GM21576 (cell line): Measurements from ENCODE around the gene PLCL1.

Experiments used
- ATAC-seq: cut with Tn5 transposase; IDR thresholded peaks from one replicate; pipeline ENCODE4 v1.9.1; 2021; ENCODE audit warnings: mild to moderate bottlenecking, moderate library complexity; ENCODE audit not compliant: unreplicated experiment

The PLCL1 gene

DNA sequence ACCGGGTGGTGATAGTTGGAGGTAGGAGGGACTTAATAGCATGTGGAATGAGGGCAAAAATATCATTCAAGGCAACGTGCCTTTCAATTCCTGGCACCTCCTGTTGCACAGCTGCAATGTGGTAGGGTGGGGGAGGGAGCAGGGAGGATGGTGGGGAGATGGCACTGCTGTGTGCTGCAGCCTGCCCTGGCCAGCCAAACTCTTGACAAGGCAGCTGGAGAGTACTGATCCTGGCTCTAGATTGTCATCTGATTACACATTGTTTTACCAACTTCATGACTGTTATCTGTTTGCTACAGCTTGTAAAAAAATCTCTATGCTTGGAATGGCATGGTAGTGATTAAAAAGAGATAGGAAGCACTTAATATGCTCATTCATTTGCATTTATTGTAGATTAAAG is 47.7 kb downstream of the PLCL1 start:
- ATAC-seq: no peak

DNA sequence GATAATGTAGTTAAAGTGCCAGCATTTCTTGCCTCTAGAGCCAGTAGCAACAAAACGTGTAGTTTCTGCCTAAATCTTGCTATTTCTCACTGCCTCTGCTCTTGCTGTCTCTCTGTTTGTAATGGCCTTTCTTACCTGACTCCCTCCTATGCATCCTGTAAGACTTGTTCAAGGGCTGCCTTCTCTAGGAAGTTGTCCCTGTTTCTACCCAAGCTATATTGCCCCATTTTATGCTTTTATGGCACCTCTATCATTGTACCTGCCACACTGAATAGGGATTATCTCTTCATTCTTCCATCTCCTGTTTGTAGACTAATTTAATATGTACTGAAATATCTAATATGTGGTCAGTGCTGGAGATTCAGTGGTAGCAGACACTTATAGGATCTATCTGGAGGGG is 49.2 kb downstream of the PLCL1 start:
- no peak for ATAC-seq

DNA sequence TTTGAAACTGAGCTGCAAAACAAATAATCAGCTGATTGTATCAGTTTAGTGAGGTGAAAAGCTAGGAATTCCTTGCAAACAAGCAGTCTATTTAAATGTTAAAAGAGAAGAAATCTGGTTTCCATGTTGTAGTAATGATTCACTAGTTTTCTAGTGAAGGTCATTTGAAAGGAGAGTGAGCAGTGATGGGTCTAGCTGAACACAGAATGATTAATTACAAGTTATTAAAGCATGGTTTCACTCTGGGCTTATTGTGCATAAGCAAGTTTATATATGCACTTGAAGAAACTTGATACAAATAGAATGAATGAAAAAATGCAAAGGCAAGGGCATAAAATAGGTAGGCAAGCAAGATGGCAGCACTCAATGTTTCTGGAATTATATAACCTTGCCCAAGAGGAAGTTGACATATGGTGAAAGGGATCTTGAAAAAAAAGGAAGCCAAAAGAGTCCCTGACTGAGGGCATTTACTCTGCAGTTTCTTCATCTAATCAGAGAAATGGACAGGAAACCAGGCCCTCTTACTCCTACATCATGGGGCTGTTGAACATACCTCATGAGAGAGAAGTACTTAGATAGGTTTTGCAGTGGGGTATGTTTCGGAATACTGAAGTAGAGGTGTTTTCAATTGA is 53.2 kb downstream of the PLCL1 start:
- no peak for ATAC-seq

DNA sequence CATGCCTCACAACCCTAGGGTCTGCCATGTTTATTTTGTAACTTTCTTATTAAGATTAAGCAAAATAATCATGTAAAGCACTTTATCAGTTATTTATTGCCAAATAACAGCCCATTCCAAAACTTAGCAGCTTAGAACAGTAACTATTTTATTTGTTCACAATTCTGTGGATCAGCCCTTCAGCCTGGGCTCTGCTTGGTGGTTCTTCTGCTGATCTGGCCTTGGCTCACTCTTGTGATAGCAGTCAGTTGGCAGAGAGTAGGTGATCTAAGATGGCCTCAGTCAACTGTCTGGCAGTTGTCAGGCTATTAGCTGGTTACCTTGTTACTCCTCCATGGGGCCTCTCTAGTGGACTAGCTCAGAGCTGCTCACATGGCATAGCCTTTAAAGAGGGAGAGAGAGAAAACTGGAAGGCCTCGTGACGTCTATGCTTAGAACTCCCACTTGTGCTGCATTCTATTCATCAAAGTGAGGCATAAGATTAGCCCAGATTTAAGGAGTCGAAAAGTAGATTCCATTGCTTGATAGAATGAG is 54.3 kb downstream of the PLCL1 start:
- ATAC-seq: no peak

DNA sequence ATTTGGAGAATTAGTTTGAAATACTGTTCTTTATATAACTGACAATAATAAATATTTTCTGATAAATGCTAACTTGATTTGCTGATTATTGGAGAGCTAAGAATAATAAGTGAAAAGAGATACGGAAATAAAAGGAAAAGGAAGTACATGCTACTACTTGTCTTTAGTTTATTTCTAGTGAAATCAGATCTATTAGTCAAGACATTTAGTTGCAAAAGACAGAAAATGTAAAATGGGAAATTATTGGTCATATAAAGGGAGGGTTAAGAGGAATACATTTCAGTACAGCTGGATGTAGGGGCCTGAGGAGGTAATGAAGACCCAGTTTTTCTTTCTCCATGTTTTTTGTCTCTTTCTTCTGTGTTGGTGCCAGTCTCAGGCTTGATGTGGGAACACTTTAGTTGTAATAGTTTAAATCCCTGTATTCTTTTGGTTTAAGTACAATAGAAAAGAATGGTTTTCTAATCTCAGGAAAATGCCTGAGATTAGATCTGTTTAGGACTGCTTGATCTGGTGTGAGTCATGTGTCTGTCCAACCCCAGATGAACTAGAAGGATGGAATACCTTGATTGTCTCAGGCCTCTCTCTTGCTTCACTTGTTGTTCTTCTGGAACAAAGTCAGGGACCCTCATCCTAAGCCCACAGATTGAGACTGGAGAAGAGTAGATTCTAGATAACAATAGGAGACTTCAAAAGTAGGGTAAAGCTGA is 58.0 kb downstream of the PLCL1 start:
- no peak for ATAC-seq

DNA sequence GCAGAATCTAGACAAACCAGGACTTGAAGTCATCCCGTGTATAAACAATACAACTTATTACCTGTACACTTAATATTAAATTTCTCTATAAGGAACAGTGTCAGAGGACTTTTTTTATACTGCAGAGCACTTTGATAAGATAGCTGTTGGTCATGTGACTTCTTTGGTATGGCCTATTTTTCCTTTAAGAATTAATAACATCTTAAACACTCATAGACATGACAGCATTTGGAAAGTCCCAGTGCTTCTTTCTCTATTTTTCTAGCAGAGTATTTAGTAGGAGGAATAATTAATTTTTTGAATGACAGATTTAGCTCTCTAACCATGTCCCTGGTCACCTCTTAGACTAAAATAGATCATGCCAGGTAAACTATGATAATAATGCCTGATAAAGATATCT is 59.4 kb downstream of the PLCL1 start:
- no peak for ATAC-seq

DNA sequence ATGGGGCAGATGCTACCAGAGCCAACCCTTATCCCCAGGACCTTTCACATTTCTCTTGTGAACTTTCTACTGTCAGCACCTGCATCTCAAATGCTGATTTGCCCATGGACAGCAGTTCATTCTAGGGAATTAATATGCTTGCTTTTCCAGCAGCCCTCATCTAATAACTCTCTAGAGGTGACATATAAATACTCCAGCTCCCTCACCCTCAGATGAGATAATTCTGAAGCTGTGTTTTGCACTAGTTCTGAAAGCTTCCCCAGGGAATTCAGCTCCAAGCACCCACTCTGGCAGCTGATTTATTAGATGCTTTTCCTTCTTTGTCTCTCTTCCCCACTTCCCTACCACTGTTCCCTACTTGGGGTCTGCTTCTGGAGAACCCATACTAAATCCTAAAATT is 62.1 kb downstream of the PLCL1 start:
- no peak for ATAC-seq

DNA sequence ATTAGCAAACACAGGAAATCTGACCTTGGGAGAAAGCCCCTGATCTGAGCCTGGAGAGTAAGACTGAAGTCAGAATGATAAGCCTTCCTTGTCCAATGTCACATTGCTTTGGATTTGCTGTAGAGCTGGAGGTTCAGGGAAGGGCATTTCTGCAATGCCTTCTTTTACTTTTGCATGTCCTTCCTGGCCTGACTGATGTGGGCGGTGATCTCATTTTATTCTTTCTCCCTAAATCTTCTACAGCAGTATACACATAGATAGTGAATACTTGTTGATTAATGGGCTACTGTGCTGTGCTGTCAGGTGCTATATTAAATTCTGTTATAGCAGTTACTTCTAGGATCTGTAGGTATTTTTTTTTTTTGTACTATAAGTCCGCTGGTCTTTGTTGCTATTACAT is 62.6 kb downstream of the PLCL1 start:
- no peak for ATAC-seq

DNA sequence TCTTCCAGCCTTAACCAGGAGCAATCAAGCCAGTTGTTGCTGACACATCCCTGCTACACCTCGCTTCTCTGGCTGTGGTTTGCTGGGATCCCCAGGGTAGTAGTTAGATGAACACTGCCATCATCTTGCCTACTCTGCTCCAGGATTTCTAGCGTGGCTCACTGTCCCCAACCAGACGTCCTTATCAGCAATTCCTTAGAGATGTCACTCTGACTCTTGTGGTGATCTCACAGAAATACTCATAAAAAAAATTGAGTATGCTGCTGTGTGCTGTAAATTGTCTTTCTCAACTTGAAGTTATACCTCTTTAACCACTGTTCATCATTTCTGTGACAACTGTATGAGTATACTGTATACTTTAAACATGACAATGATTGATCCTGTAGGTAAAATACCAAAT is 63.2 kb downstream of the PLCL1 start:
- no peak for ATAC-seq

DNA sequence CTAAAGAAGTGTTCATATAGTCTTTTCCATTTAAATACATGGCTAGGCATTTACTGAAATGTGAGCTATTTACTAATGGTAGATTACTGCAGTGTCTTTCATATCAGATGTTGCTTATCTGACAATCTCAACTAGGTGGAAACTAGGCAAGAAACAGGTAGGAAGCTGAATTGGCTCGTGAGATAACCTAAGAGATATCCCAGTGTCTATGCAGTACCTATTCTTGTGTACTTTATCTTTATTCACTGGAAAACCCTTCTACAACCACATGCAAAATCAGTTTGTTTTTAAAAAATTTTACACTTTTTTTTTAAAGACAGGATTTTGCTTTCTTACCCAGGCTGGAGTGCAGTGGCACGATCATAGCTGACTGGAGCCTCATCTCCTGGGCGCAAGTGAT is 63.8 kb downstream of the PLCL1 start:
- no peak for ATAC-seq

DNA sequence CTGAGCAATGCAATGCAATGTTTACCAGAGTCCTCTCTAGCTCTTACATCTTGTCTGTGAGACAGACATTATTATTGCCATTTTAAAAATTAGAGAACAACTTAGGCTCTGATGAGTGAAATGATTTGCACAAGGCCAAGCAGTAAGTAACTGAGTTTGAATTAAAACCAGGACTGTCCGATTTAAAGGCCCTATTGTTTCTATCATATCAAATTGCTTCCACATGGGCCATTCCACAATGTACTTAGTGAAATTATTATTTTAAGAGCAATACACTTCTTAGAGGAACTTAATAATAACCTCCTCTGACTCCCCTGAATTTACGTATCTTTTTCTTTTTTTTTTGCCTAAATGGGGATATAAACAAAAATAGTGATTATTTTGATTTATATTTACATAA is 64.6 kb downstream of the PLCL1 start:
- ATAC-seq: no peak

DNA sequence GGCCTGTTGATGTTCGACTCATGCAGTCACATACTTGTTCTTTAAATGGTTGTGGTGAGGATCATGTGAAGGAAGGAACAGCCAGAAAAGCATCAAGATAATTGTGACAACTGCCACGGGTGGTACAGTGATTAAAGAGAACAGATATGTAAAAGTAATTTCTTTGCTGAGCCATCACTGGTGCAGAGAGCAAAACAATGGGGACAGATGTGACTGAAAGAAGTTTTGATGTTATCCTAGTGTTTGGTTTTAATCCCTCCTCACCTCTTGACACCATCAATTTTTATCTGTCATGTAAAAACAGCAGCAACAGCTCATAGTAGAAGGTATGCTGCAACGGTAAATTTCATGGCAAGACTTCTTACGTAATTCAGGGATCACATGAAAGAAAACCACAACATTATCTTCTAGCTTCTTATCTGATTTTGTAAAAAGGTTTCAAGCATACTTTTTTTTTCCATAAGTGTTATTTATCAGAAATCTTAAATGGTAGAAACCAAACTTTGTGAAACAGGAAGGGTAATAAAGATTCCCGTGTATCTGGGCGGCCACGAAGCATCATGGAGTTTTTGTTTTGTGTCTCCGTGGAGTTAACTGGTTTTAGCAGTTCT is 65.2 kb downstream of the PLCL1 start:
- ATAC-seq: no peak

DNA sequence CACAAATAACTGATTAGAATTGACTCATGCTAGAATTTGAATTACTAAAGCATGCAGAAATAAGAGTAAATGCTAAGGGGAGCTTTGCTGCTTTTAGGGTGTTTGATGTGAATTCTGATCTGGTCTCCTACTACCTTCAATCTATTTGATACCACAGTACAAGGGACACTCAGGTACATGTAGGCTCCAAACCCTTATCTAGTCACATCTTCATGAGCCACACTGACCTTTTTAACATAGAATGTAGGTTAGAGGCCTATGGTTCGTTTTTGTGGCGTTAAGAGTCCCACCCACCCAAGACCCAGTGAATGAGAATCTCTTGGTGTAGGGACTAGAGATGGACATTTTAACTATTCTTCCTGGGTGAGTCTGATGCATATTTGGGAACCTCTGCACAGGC is 65.7 kb downstream of the PLCL1 start:
- ATAC-seq: no peak

DNA sequence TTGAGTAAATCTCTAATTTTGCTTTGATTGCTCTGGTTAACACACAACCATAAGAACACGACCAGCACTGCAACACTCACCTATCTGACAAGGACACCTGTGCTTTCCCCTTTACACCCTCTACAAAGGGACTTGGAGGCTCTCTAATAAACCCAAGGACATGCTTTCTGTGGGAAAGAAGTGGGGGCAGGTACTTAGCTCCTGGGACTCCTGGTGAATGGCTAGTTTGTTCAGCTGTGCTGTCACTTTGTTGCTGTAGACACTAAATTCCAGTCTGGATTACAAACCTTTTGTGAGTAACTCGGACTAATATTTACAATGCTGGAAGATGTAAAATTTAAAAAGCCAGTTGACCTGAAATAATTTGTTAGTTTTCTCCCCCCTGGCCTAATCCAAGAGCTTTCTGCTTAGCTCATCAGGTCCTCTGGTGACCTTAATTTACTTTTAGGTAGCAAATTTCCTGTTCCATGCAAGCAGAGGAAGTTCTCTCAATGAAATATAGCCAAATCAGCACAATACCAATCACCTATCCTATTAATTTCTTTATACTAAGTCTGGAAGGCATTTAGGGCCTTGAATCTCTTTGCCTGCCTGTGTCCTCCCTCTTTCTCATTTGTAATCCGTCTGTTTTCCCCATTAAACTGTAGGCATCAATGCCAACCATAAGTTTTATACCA is 67.5 kb downstream of the PLCL1 start:
- ATAC-seq: no peak

DNA sequence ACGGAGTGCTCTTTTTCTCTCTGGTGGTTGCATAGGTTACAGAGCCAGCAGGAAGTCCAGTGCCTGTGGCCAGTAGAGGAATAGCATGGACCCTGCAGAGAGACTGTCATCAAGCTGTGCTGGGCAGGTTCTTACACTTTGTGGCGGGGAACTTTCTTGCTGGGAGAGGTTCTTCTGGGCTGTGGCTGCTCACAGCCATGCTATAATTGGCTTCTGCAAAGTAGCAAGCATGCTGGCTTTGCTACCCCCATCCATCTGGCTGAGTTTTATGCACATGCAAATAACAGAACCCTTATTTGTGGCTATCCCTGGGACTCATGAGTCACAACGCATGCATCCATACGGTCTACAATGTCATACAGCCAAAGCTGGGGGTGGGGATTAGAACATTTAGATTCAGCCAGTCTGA is 68.9 kb downstream of the PLCL1 start:
- no peak for ATAC-seq

DNA sequence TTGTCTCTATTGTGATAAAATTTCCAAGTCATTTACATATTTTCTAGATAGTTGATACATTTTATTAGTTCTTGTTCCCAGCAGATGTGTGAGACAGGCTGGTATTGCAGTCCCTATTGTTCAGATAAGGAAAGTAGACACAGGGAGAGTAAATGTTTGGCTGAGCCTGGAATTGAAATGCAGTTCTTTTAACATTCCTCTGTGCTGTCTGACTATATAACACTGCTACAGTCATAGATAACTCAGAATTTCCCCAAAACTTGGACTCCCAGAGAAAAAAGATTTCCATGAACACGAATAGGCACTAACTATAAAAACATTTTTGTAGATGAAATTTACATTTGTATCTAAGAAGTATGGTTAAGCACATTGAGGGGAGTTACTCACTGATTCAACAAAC is 71.4 kb downstream of the PLCL1 start:
- no peak for ATAC-seq

DNA sequence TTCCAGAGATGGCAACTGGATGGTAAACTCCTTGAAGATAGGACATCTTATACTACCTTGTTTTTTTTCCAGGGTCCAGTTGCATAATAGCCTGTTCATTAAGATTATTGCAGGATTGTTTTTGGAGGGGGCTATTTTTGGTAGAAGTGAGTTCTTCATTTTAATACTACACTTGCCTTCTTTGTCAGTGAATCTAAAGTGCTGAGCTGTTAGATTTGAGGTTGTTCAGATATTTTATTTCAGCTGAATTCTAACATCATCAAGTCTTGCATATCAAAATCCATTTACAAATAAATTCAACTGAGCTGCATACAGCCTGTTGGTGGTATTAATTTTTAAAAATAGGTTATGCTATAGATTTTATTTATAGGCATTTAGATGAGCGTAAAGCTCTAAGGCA is 72.1 kb downstream of the PLCL1 start:
- no peak for ATAC-seq

DNA sequence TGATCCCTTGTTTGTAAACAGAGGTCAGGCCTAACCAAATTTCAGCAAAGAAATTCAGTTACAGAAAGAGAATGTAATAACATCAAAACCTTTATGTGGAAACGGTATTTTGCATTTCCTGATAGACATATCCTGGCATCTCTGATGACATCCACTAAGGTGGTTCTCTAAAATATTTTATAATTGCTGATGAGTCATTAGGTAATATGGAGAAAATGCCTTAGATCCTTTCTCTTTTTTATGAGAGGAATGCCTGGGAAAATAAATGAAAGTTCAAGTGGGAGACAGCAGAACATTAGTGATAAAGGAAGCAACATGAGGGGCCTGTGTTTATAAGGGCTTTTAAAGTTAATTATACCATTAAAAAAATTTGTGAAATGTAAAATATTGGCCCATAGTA is 72.6 kb downstream of the PLCL1 start:
- ATAC-seq: no peak

DNA sequence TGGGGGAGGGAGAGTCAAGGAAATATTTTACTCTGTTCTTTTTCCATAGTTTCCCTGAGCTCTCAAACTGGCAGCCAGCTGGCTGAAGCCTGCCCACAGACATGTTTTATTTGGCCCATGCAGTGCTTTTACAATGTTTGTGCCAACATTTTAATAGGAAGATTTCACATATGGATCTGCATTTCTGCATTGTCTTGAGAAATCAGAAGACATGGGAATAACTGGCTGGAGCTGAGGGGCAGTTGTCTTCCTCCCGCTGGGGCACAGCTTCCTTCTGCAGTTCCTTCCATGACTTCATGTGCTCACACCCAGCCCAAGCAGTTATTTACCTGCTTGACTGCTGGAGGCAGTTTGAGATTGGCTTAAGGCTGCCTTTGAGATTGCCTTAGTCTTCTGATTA is 74.4 kb downstream of the PLCL1 start:
- no peak for ATAC-seq

DNA sequence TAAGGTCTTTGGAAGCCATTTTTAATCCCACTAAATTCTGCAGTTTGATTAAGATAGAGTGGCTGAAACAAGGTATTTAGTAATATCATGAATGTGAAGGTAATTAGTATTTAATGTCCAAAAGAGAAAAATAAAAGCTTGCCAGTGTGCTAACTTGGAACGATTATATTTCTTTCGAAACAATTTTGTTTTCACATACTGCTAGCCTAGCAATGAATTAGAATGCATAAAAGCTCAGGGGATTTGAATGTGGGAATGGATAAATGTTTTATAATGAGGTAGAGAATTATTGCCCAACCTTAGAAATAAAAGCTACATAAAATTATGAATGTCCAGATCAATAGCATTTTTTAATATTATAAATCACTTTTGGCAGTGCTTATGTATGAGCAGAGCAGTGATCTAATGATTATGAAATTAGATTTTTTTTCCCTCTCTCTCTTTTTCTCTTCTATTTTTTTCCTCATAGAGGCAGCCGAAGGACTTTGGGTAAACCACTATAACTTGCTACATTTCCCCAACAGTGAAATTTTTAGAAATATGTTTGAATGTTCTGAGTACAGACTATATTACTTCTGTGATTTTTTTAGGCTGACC is 75.5 kb downstream of the PLCL1 start:
- no peak for ATAC-seq

DNA sequence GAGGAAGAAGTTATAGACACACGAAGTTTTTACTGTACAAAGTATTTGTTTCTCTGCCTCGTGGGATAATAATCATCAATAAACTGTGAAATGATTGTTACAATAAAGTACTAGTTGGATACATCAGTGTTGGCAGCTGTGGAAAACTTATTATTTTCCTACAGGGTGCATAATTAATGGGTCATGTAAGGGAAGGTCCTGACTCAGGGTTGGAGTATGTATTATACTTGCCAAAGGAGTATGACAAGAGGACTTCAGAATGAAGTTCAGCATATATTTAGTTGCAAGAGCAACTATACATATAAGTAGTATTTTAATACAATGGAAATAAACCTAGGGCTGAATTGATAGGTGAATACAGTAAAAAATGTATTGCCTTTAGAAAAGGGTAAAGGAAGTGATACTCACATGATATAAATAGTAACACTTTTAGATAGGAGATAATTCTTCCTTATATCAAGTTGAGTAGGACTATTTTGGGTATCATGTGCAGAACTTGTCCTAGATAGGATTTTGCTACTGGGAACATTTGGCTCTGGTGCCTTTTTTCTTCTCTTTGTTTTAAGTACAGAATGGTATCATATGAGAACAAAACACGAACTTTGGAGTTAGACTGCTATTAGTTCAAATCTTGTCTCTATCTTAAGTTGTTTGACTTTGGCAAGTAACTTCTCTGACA is 79.1 kb downstream of the PLCL1 start:
- no peak for ATAC-seq
